Measurements from ENCODE around the gene THSD4. TPM values are rescaled to one million over a fixed set of nuclear protein-coding genes. Genes with fewer than 3 reads are reported as not detected.
A peak's percentile ranks its signal among the peaks of the same experiment; 100 is the strongest.

The THSD4 gene
- total and polyA plus RNA-seq, 2 donors (not counting 1 experiment from before 2014, with no cell fraction given), result 43.1 to 95.5 TPM

DNA sequence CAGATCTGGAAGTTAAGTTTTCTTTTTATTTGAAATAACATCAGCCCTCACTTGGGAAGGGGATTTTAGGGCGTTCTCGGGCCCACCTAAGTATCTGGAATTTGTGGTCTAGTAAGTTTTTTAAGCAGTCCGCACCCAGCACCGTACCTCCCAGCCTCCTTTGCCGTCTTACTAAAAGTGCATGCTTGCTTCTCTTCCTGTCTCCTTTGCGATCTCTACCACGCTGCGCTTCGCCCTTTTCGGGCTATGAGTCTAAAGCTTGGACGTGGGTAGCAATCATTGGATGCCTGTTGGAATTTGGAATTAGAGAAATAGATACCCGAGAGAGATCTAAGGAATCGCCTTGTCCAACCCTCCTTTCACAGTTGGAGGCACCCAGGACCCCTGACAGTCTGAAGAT, 1.1 kb downstream of the THSD4 start:
- TF ChIP-seq, protein P1, sequence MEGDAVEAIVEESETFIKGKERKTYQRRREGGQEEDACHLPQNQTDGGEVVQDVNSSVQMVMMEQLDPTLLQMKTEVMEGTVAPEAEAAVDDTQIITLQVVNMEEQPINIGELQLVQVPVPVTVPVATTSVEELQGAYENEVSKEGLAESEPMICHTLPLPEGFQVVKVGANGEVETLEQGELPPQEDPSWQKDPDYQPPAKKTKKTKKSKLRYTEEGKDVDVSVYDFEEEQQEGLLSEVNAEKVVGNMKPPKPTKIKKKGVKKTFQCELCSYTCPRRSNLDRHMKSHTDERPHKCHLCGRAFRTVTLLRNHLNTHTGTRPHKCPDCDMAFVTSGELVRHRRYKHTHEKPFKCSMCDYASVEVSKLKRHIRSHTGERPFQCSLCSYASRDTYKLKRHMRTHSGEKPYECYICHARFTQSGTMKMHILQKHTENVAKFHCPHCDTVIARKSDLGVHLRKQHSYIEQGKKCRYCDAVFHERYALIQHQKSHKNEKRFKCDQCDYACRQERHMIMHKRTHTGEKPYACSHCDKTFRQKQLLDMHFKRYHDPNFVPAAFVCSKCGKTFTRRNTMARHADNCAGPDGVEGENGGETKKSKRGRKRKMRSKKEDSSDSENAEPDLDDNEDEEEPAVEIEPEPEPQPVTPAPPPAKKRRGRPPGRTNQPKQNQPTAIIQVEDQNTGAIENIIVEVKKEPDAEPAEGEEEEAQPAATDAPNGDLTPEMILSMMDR (conservative IDR thresholded peaks at IDR 0.05 in 1 of 2, IDR thresholded peaks at IDR 0.05 in 1 of 2; ENCODE audit: low read depth in 1 of 2, low read length in 2 of 2), result no peak
- no peak for TF ChIP-seq EZH2 (IDR thresholded peaks at IDR 0.05; ENCODE audit: low read length, missing control alignments)
- peak overlapping the region; percentile 83 for H3K4me2 ChIP-seq (ENCODE audit: extremely low read depth, insufficient read depth, low read length)
- peak overlapping the region; percentile 86 for H3K27ac ChIP-seq (ENCODE audit: insufficient read depth, low read length)
- H3K36me3 ChIP-seq (ENCODE audit: control insufficient read depth, insufficient read depth, low read length), result peaks cover 2% of the 10 kb centered on the region
- peak overlapping the region; percentile 67 to 88 (median 79) for H3K4me3 ChIP-seq (replicated peaks in 1 of 4; ENCODE audit: control extremely low read depth in 1 of 4, insufficient read depth in 1 of 4, low read depth in 3 of 4, low read length in 4 of 4)
- H3K79me2 ChIP-seq (ENCODE audit: control insufficient read depth, insufficient read depth, low read length), result peaks cover 50% of the 10 kb centered on the region
- no peaks in the 10 kb centered on the region for H3K4me1 ChIP-seq (ENCODE audit: control insufficient read depth, extremely low read depth, insufficient read depth, low read length)
- no peaks in the 10 kb centered on the region for H3K9me3 ChIP-seq (ENCODE audit: control insufficient read depth, insufficient read depth, low read depth, low read length)
- no peaks in the 10 kb centered on the region for H3K27me3 ChIP-seq (ENCODE audit: control insufficient read depth, insufficient read depth, low read length)
- no peak for DNase-seq (ENCODE audit: low read depth in 2 of 2)
- H4K20me1 ChIP-seq (ENCODE audit: control insufficient read depth, extremely low read depth, insufficient read depth, low read length), result no peaks in the 10 kb centered on the region
- H2AFZ ChIP-seq (ENCODE audit: low read length), result no peak overlapping the region
- peak overlapping the region; percentile 81 for H3K9ac ChIP-seq (ENCODE audit: insufficient read depth, low read length)

DNA sequence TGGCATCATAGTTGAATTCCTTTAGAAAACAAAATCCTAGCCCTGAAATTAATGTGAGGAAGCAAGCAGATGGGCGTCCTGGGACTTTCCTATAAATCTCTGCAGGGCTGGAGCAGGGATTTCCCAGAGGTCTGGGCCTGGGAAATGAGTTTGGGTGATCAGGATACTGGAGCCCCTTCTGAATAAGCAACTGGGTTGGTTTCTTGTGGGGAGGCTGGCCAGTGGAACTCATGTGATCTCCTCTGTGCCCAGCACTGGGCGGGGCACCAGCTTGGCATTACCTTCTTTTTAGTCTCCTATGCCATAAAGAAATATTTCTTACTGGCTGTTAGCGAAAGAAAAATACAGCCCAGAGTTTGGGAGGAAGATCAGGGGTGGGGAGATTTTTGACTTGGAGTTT, 1.7 kb downstream of the THSD4 start:
- Histone ChIP-seq H2AFZ (ENCODE audit: low read length) (no peak overlapping the region), H3K9me3 (ENCODE audit: control insufficient read depth, insufficient read depth, low read depth, low read length) (no peaks in the 10 kb centered on the region), H3K27ac (ENCODE audit: insufficient read depth, low read length) (no peak overlapping the region), H4K20me1 (ENCODE audit: control insufficient read depth, extremely low read depth, insufficient read depth, low read length) (no peaks in the 10 kb centered on the region), H3K4me2 (ENCODE audit: extremely low read depth, insufficient read depth, low read length) (peak overlapping the region; percentile 83), H3K27me3 (ENCODE audit: control insufficient read depth, insufficient read depth, low read length) (no peaks in the 10 kb centered on the region), H3K4me1 (ENCODE audit: control insufficient read depth, extremely low read depth, insufficient read depth, low read length) (no peaks in the 10 kb centered on the region), H3K4me3 (replicated peaks in 1 of 4; ENCODE audit: control extremely low read depth in 1 of 4, insufficient read depth in 1 of 4, low read depth in 3 of 4, low read length in 4 of 4) (peak overlapping the region in 3 of 4 experiments; percentile 67 to 88 (median 80)), H3K36me3 (ENCODE audit: control insufficient read depth, insufficient read depth, low read length) (peaks cover 2% of the 10 kb centered on the region), H3K9ac (ENCODE audit: insufficient read depth, low read length) (no peak overlapping the region), H3K79me2 (ENCODE audit: control insufficient read depth, insufficient read depth, low read length) (peaks cover 55% of the 10 kb centered on the region)
- no peak for TF ChIP-seq EZH2 (IDR thresholded peaks at IDR 0.05; ENCODE audit: low read length, missing control alignments)
- TF ChIP-seq, protein P1 (conservative IDR thresholded peaks at IDR 0.05 in 1 of 2, IDR thresholded peaks at IDR 0.05 in 1 of 2; ENCODE audit: low read depth in 1 of 2, low read length in 2 of 2), result no peak
- DNase-seq (ENCODE audit: low read depth in 2 of 2), result no peak

- Histone ChIP-seq H3K4me1 (ENCODE audit: control insufficient read depth, extremely low read depth, insufficient read depth, low read length) (no peaks in the 10 kb centered on the region), H3K36me3 (ENCODE audit: control insufficient read depth, insufficient read depth, low read length) (peaks cover 2% of the 10 kb centered on the region), H3K9me3 (ENCODE audit: control insufficient read depth, insufficient read depth, low read depth, low read length) (no peaks in the 10 kb centered on the region), H3K9ac (ENCODE audit: insufficient read depth, low read length) (no peak overlapping the region), H3K79me2 (ENCODE audit: control insufficient read depth, insufficient read depth, low read length) (peaks cover 62% of the 10 kb centered on the region), H2AFZ (ENCODE audit: low read length) (no peak overlapping the region), H3K4me3 (replicated peaks in 1 of 4; ENCODE audit: control extremely low read depth in 1 of 4, insufficient read depth in 1 of 4, low read depth in 3 of 4, low read length in 4 of 4) (peak overlapping the region in 1 of 4 experiments; percentile 88), H3K27ac (ENCODE audit: insufficient read depth, low read length) (no peak overlapping the region), H3K4me2 (ENCODE audit: extremely low read depth, insufficient read depth, low read length) (peak overlapping the region; percentile 32), H4K20me1 (ENCODE audit: control insufficient read depth, extremely low read depth, insufficient read depth, low read length) (no peaks in the 10 kb centered on the region), H3K27me3 (ENCODE audit: control insufficient read depth, insufficient read depth, low read length) (no peaks in the 10 kb centered on the region)
- no peak for DNase-seq (ENCODE audit: low read depth in 2 of 2)
- TF ChIP-seq, protein P1 (conservative IDR thresholded peaks at IDR 0.05 in 1 of 2, IDR thresholded peaks at IDR 0.05 in 1 of 2; ENCODE audit: low read depth in 1 of 2, low read length in 2 of 2), result no peak
- TF ChIP-seq EZH2 (IDR thresholded peaks at IDR 0.05; ENCODE audit: low read length, missing control alignments), result no peak
Observed at GRCh38 chr15:71117714-71118305, 2.5 kb downstream of the THSD4 start.

Data from fibroblast of lung (primary cell).